Vagina (tissue), 2 donors: ENCODE measurements around the gene FBXL22.
"Not testable (repeated sequence)": the region's sequence is repeated elsewhere in the genome, so short reads cannot be mapped to it uniquely, and the experiment has no call there.

Experiments
- POLR2A ChIP-seq, 2 donors: fragments of 450-650 bp; IDR thresholded peaks; one replicate each; pipeline ENCODE4 v1.6.1; 2017; ENCODE audit warnings: antibody characterized with exemption in 2 of 2, mild to moderate bottlenecking in 2 of 2, moderate library complexity in 2 of 2
- POLR2AphosphoS5 ChIP-seq, 2 donors: sonication (generic); formaldehyde crosslinking; IDR thresholded peaks; one replicate each; pipeline ENCODE4 v1.9.0; 2017; ENCODE audit warnings: antibody characterized with exemption in 2 of 2, mild to moderate bottlenecking in 2 of 2, low read depth in 1 of 2; ENCODE audit not compliant: insufficient read depth in 1 of 2
- TF ChIP-seq, protein P1 (sequence below), 3 experiments: fragments of 450-650 bp in 2 of 3; fragments of 200-600 bp in 1 of 3; sonication (generic) in 1 of 3; IDR thresholded peaks; one replicate each; pipeline ENCODE4 v1.5.1; 2017 to 2019; ENCODE audit warnings: antibody characterized with exemption in 3 of 3, mild to moderate bottlenecking in 2 of 3, moderate library complexity in 2 of 3

- TF ChIP-seq, protein P1, sequence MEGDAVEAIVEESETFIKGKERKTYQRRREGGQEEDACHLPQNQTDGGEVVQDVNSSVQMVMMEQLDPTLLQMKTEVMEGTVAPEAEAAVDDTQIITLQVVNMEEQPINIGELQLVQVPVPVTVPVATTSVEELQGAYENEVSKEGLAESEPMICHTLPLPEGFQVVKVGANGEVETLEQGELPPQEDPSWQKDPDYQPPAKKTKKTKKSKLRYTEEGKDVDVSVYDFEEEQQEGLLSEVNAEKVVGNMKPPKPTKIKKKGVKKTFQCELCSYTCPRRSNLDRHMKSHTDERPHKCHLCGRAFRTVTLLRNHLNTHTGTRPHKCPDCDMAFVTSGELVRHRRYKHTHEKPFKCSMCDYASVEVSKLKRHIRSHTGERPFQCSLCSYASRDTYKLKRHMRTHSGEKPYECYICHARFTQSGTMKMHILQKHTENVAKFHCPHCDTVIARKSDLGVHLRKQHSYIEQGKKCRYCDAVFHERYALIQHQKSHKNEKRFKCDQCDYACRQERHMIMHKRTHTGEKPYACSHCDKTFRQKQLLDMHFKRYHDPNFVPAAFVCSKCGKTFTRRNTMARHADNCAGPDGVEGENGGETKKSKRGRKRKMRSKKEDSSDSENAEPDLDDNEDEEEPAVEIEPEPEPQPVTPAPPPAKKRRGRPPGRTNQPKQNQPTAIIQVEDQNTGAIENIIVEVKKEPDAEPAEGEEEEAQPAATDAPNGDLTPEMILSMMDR (IDR thresholded peaks at IDR 0.05): not testable (repeated sequence)
- not testable (repeated sequence) for TF ChIP-seq POLR2A (IDR thresholded peaks at IDR 0.05); POLR2AphosphoS5 (IDR thresholded peaks at IDR 0.05; ENCODE audit: insufficient read depth in 1 of 2, low read depth in 1 of 2)
Measured at GRCh38 chr15:63617147-63617546, 20.0 kb downstream of the FBXL22 start.
